ENCODE measurements around the gene KCNA10. TPM values are rescaled to one million over a fixed set of nuclear protein-coding genes. Genes with fewer than 3 reads are reported as not detected.
A peak's percentile ranks its signal among the peaks of the same experiment; 100 is the strongest.

Gene KCNA10
- total and polyA plus RNA-seq, 9 donors: not detected

DNA sequence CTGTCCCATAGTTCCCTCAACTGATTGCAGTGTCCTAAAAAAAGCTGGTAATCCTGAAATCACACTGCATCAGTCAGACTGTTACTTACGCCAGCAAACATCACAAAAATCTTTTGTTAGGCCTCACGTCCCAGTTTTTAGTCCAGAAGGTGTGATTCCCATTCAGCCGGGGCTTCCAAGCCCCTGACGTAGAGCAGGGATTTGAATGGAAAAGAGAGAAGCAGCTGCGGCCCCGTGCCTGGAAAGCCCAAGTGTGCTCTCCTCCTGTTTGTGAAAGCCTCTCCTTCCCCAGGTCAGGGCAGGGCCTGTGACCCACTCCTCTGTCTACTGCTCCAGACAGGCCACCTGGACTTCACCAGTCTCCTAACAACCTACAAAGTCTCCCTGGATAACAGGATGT is 20.7 kb downstream of the KCNA10 start:
- 67 to 74% (median 70%) methylated on average over 6 of the region's 6 CpGs for WGBS, 3 donors
- no peaks in the 10 kb centered on the region for H3K27me3 ChIP-seq
- no peak overlapping the region for H3K4me3 ChIP-seq
- H3K36me3 ChIP-seq: no peaks in the 10 kb centered on the region
- no peak for DNase-seq
- intact Hi-C loops (cut with DNase I): loop anchor here in 3 of 4 donors (2.0 to 10.0 kb wide), 5 partner anchors 36 to 297 kb away; no protein-coding TSS in a partner anchor
- no peaks in the 10 kb centered on the region for H3K9me3 ChIP-seq
- H3K4me1 ChIP-seq (ENCODE audit: insufficient read depth): no peaks in the 10 kb centered on the region
- no peak for TF ChIP-seq POLR2A (IDR thresholded peaks at IDR 0.05)
- no peak for TF ChIP-seq EP300 (IDR thresholded peaks at IDR 0.05)
- TF ChIP-seq, protein P1, sequence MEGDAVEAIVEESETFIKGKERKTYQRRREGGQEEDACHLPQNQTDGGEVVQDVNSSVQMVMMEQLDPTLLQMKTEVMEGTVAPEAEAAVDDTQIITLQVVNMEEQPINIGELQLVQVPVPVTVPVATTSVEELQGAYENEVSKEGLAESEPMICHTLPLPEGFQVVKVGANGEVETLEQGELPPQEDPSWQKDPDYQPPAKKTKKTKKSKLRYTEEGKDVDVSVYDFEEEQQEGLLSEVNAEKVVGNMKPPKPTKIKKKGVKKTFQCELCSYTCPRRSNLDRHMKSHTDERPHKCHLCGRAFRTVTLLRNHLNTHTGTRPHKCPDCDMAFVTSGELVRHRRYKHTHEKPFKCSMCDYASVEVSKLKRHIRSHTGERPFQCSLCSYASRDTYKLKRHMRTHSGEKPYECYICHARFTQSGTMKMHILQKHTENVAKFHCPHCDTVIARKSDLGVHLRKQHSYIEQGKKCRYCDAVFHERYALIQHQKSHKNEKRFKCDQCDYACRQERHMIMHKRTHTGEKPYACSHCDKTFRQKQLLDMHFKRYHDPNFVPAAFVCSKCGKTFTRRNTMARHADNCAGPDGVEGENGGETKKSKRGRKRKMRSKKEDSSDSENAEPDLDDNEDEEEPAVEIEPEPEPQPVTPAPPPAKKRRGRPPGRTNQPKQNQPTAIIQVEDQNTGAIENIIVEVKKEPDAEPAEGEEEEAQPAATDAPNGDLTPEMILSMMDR (IDR thresholded peaks at IDR 0.05): no peak
- H3K27ac ChIP-seq: no peak overlapping the region

DNA sequence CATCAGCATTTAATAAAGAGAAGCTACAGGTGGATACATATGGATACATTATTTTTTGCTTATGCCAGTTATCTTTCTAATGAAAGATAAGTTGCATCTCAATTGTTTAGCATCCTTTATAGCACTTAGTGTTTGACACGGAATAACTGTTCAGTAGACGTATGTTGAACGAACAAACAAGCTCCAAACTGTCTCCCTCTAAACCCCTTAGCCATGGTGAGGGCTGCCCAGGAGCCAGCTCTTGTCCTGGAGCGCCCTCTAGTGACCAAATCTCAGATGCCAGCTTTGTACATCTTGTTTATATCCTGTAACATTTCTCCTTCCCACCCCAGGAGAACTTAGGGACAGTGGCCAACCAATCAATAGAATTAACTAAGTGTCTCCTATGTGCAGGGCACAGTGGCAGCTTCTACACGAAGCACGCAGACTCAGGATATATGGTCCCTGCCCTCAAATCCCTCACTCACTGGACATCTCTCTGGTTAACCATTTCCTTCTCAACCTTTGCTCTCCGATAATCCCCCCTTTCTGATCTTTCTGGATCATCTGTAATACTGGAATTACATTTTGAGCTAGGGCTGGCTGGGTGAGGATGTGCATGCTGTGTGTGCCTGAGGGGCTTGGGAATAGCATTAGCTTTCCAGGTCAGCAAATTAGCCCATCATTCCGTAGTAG is 22.9 kb downstream of the KCNA10 start:
- Histone ChIP-seq H3K9me3 (no peaks in the 10 kb centered on the region), H3K27me3 (no peaks in the 10 kb centered on the region), H3K36me3 (no peaks in the 10 kb centered on the region), H3K27ac (no peak overlapping the region), H3K4me3 (no peak overlapping the region), H3K4me1 (ENCODE audit: insufficient read depth) (peaks cover 8% of the 10 kb centered on the region)
- TF ChIP-seq, protein P1 (IDR thresholded peaks at IDR 0.05): peak; percentile 80 to 99 (median 85)
- TF ChIP-seq EP300 (IDR thresholded peaks at IDR 0.05): no peak
- intact Hi-C loops (cut with DNase I): loop anchor here in 3 of 4 donors (2.0 to 10.0 kb wide), 5 partner anchors 34 to 294 kb away; no protein-coding TSS in a partner anchor
- WGBS, 3 donors: 19 to 25% (median 23%) methylated on average over 8 of the region's 8 CpGs
- peak; percentile 79 to 90 (median 85) for DNase-seq

DNA sequence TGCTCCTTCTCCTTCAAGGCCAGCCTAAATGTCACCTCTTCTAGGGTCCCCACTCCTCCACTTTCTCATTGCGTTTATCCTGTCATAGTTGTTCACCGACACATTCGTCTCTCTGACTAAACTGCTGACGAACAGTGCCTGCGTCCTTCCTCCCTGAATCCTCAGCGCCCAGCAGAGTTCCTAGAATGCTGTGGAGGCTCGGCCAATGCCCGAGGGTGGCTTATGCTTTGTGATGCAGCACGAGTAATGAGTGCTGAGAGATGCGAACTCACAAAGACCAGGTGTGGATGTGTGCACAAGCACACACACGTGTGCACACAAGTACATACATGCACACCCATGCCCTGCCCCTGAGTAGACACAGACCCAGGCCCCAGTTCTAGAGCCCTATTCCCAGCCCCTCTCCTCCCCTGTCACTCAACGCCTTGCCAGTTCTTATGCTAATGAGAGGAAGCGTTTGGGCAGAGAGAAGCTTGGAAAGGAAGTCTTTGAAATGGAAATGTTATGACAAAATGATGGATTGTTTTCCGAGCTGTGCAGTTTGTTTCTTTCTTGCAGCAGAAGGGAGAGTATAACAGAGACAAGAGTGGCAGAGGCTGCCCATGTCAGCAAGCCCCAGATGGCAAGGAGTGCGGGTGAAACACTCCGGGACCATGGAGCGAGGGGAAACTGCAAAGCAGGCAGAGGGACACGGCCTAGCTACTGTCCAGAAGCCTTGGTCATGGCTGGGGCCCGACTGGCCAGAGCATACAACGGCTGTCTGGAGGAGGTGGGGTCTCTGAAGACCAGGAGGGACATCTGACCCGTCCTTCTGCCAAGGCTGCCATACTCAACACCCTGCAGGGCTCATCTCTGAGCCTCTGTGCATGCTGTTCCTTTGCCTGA is 24.2 kb downstream of the KCNA10 start:
- TF ChIP-seq, protein P1 (IDR thresholded peaks at IDR 0.05): no peak
- WGBS, 3 donors: 72 to 77% (median 72%) methylated on average over 21 of the region's 21 CpGs
- H3K4me1 ChIP-seq (ENCODE audit: insufficient read depth): peaks cover 8% of the 10 kb centered on the region
- no peak for DNase-seq
- intact Hi-C loops (cut with DNase I): loop anchor here in 3 of 4 donors (2.0 to 10.0 kb wide), 6 partner anchors 32 to 292 kb away; no protein-coding TSS in a partner anchor
- H3K4me3 ChIP-seq: no peak overlapping the region
- H3K9me3 ChIP-seq: no peaks in the 10 kb centered on the region
- no peak overlapping the region for H3K27ac ChIP-seq
- no peaks in the 10 kb centered on the region for H3K36me3 ChIP-seq
- no peaks in the 10 kb centered on the region for H3K27me3 ChIP-seq

DNA sequence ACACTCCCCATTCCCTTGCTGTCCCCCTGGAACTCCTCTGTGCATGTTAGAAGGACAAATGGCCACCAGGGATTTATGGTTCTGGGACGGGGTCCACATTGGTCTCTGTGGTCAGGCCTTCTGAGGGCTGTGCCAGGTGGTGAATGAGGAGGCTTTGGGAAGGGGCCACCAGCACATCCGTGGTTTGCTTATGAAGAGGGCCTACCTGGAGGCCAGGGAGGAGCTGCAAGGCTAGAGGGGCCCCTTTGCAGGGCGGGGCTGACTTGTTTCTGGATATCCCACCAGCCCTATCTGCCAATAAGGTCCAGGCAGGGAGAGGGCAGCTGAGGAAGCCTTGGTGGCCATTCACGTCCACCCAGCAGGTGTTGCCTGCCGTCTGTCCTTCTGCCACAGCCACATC is 24.9 kb downstream of the KCNA10 start:
- WGBS, 3 donors: 76 to 91% (median 86%) methylated on average over 5 of the region's 5 CpGs

More for the DNA sequence above, 24.9 kb downstream of the KCNA10 start:
- intact Hi-C loops (cut with DNase I): loop anchor here in 3 of 4 donors (2.0 to 10.0 kb wide), 4 partner anchors 177 to 289 kb away; no protein-coding TSS in a partner anchor
- H3K9me3 ChIP-seq: no peaks in the 10 kb centered on the region
- no peaks in the 10 kb centered on the region for H3K27me3 ChIP-seq
- peaks cover 8% of the 10 kb centered on the region for H3K4me1 ChIP-seq (ENCODE audit: insufficient read depth)
- no peak overlapping the region for H3K27ac ChIP-seq
- no peaks in the 10 kb centered on the region for H3K36me3 ChIP-seq
- TF ChIP-seq, protein P1 (IDR thresholded peaks at IDR 0.05): no peak
- no peak for TF ChIP-seq EP300 (IDR thresholded peaks at IDR 0.05)
- no peak for TF ChIP-seq POLR2A (IDR thresholded peaks at IDR 0.05)
- DNase-seq: no peak
- no peak overlapping the region for H3K4me3 ChIP-seq

Measured in ovary (tissue), 9 donors.